NCI-H748 treated with DMSO at 0.1 percent for 48 hours (cell line): ENCODE data around the gene STAC3.

Source experiments
- DNase-seq: peaks from one replicate; lab custom pipeline; 2025; lab: John Stamatoyannopoulos, UW

Gene STAC3

GRCh38 chr12:57210461-57210860 is 40.5 kb downstream of the STAC3 start:
- no peak for DNase-seq

- no peak for DNase-seq
These were observed 41.1 kb downstream of the STAC3 start for GRCh38 chr12:57209916-57210315.

- no peak for DNase-seq
These were observed 42.2 kb downstream of the STAC3 start for GRCh38 chr12:57208631-57209282.

- no peak for DNase-seq
These were observed 43.0 kb downstream of the STAC3 start for GRCh38 chr12:57207731-57208630.

- DNase-seq, result no peak
These were observed 45.1 kb downstream of the STAC3 start for GRCh38 chr12:57205931-57206330.

- no peak for DNase-seq
These were observed 45.8 kb downstream of the STAC3 start for GRCh38 chr12:57205186-57205585.

- no peak for DNase-seq
These were observed 46.5 kb downstream of the STAC3 start for GRCh38 chr12:57204454-57204853.

- DNase-seq, result no peak
These were observed 47.2 kb downstream of the STAC3 start for GRCh38 chr12:57203791-57204190.

- no peak for DNase-seq
These were observed 47.8 kb downstream of the STAC3 start for GRCh38 chr12:57203201-57203600.

GRCh38 chr12:57202321-57202720 is 48.7 kb downstream of the STAC3 start:
- DNase-seq, result no peak

- DNase-seq, result no peak
These were observed 49.4 kb downstream of the STAC3 start for GRCh38 chr12:57201631-57202030.

- DNase-seq, result no peak
These were observed 49.8 kb downstream of the STAC3 start for GRCh38 chr12:57201219-57201618.

GRCh38 chr12:57200497-57200896 is 50.5 kb downstream of the STAC3 start:
- no peak for DNase-seq

GRCh38 chr12:57199191-57199590 is 51.8 kb downstream of the STAC3 start:
- no peak for DNase-seq

- no peak for DNase-seq
These were observed 52.7 kb downstream of the STAC3 start for GRCh38 chr12:57198329-57198728.

GRCh38 chr12:57196956-57197355 is 54.0 kb downstream of the STAC3 start:
- no peak for DNase-seq

- DNase-seq, result no peak
These were observed 54.5 kb downstream of the STAC3 start for GRCh38 chr12:57196439-57196838.

GRCh38 chr12:57195611-57196371 is 55.2 kb downstream of the STAC3 start:
- no peak for DNase-seq

- DNase-seq, result no peak
These were observed 55.8 kb downstream of the STAC3 start for GRCh38 chr12:57195186-57195585.

GRCh38 chr12:57194253-57194652 is 56.7 kb downstream of the STAC3 start:
- no peak for DNase-seq

GRCh38 chr12:57193706-57194245 is 57.2 kb downstream of the STAC3 start:
- no peak for DNase-seq
